DLD1 (cell line): ENCODE results near the gene MTHFD2.

ENCODE experiments used
- in situ Hi-C: cut with HindIII; loops from 2 replicates; pipeline ENCODE4 v1.10.0; 2017; ENCODE audit warnings: low sequenced_read_pairs

The MTHFD2 gene

DNA sequence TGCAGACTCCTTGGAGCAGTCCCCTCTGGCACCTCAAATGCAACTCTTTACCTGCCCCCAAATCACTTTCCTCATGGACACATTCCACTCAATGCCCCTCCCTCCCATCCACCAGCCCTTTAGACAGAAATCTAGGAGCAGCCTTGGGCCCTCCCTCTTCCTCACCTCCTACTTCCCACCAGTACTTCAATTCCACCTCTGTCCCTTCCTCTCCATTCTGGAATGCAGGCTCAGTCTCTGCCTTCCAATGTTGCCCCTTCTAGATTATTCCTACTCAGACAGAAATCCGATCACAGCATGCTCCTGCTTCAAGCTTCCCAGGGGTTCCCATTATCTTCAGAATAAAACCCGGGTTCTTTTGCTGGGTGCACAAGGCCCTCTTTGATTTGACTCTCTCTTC lies 62.1 kb downstream of the MTHFD2 start:
- in situ Hi-C loops = loop anchor here (10.0 kb wide), 1 partner anchor 314 kb away; no protein-coding TSS in a partner anchor

DNA sequence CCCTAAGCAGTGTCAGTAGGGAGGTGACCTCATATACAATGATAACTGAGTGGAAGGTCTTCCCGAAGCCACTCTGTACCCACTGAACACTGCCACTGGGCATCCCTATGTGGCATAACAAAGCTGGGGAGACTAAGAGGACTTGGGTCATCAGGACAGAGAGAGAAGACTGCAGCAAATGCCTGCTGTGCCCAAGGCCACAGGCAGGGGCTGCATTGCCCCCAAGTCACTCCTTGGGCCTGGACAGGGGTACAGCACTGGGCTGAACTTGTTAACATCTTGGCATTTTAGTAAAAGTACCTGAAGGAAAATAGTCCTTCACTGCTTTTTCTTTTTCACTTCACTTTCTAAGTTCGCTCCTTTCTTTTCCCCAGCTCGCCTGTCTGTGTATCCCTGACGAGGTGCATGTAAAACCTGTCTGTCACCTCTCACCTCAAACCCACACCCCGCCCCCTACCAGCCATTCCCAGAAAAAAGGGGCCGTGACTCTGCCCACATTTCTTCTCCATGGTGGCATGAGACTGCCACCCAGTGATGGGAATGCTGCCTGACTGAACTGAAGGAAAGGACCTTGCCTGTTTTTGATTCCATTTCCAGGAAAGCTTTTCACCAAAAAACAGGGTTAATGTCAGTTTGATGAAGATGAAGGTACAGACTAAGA lies 62.9 kb downstream of the MTHFD2 start:
- in situ Hi-C loops = loop anchor here (10.0 kb wide), 1 partner anchor 313 kb away; no protein-coding TSS in a partner anchor

DNA sequence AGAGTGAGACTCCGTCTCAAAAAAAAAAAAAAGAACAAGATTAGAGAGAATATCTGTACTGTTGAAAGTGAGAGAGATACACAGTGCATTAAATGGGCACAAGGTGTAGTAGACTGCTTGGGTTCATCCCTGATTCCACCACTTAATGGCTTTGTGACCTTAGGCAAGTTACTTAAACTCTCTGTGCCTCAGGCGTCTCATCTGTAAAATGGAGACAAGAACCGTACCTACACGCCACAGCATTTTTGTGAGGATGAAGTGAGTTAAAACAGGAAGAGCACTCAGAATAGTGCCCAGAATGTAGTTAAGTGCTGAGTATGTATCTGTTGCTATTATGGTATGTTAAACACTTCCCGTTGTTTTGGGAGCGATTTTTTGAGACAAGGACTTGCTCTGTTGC lies 64.3 kb downstream of the MTHFD2 start:
- in situ Hi-C loops = loop anchor here (10.0 kb wide), 1 partner anchor 312 kb away; no protein-coding TSS in a partner anchor

DNA sequence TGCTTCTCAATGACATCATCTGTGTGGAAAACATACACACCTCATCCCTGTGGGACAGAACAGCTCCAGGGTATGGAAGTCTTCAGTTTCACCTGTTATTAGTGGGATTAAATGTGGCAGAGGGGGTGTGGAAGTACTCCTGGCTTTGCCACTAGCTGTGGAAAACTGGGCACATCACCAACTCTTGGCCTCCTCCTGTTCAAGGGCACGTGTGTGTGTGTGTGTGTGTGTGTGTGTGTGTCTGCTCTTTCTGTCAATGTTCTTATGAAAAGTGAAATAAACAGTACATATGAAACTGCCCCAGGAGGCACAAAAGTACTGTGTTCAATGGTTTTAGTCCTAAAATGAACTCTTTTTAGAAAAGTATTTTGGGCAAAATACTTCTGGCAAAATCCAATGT lies 65.9 kb downstream of the MTHFD2 start:
- in situ Hi-C loops = loop anchor here (10.0 kb wide), 1 partner anchor 311 kb away; no protein-coding TSS in a partner anchor

DNA sequence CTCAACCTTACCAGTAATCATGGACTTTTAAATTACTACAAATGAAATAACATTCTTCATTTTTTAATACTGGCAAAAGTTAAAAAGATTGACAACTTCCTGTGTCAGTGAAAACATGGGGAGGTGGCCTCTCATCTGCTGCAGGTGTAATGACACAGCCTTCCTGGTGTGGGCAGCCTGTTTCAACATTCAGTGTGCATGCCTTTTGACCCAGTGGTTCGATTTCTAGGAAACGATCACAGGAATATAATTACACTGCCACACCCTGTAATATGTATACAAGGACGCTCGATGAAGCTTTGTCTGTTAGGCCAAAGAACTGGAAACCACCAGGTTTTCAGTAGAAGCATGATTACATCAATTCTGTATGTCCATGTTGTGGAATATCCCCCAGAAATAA lies 68.7 kb downstream of the MTHFD2 start:
- in situ Hi-C loops = loop anchor here (10.0 kb wide), 1 partner anchor 308 kb away; no protein-coding TSS in a partner anchor
